GM23338 (cell line): ENCODE data around the gene HMGN1.

Source experiments
- CREB1 ChIP-seq: fragments of 250-450 bp; sonication (Bioruptor Pico); IDR thresholded peaks from 2 replicates; pipeline ENCODE4 v1.5.0; 2020; ENCODE audit warnings: low read depth, mild to moderate bottlenecking, moderate library complexity
- EZH2 ChIP-seq: fragments of 200-600 bp; sonication (generic); IDR thresholded peaks from one replicate; pipeline ENCODE4 v1.8.0; 2017; ENCODE audit warnings: antibody characterized with exemption, mild to moderate bottlenecking, low read depth; ENCODE audit not compliant: unreplicated experiment
- EZH2phosphoT487 ChIP-seq: fragments of 200-600 bp; sonication (generic); IDR thresholded peaks from one replicate; pipeline ENCODE4 v1.8.1; 2018; ENCODE audit warnings: antibody characterized with exemption; ENCODE audit not compliant: unreplicated experiment
- JUNB ChIP-seq: IDR thresholded peaks from one replicate; pipeline ENCODE4 v1.6.1; 2016; ENCODE audit warnings: antibody characterized with exemption; ENCODE audit not compliant: unreplicated experiment
- NANOG ChIP-seq: IDR thresholded peaks from 2 replicates; pipeline ENCODE4 v1.6.1; 2016; ENCODE audit warnings: antibody characterized with exemption, borderline replicate concordance
- POLR2AphosphoS5 ChIP-seq: IDR thresholded peaks from 2 replicates; pipeline ENCODE4 v1.6.1; 2016; ENCODE audit warnings: antibody characterized with exemption, low read depth
- STAT1 ChIP-seq: IDR thresholded peaks from one replicate; pipeline ENCODE4 v1.6.1; 2016; ENCODE audit warnings: antibody characterized with exemption; ENCODE audit not compliant: unreplicated experiment
- ZNF114 ChIP-seq: fragments of 250-450 bp; sonication (Bioruptor Pico); IDR thresholded peaks from 2 replicates; pipeline ENCODE4 v1.5.0; 2020; ENCODE audit warnings: mild to moderate bottlenecking, moderate library complexity
- ZNF331 ChIP-seq: fragments of 250-450 bp; sonication (Bioruptor Pico); IDR thresholded peaks from 2 replicates; pipeline ENCODE4 v1.5.0; 2020; ENCODE audit warnings: low read depth, mild to moderate bottlenecking, moderate library complexity
- TF ChIP-seq, protein P1 (sequence below), 2 experiments: fragments of 200-600 bp in 1 of 2; sonication (generic) in 1 of 2; conservative IDR thresholded peaks; 2 replicates each; pipeline versions ENCODE4 v1.5.1 to v1.6.1; 2016 to 2017; ENCODE audit warnings: antibody characterized with exemption in 2 of 2, low read depth in 2 of 2, mild to moderate bottlenecking in 2 of 2, moderate library complexity in 1 of 2
- TF ChIP-seq, protein P2 (sequence below): IDR thresholded peaks from one replicate; pipeline ENCODE4 v1.6.1; 2018; ENCODE audit warnings: antibody characterized with exemption; ENCODE audit not compliant: unreplicated experiment
- TF ChIP-seq, protein P3 (sequence below): fragments of 250-450 bp; sonication (Bioruptor Pico); IDR thresholded peaks from 2 replicates; pipeline ENCODE4 v1.5.0; 2020; ENCODE audit warnings: mild to moderate bottlenecking, moderate library complexity

DNA sequence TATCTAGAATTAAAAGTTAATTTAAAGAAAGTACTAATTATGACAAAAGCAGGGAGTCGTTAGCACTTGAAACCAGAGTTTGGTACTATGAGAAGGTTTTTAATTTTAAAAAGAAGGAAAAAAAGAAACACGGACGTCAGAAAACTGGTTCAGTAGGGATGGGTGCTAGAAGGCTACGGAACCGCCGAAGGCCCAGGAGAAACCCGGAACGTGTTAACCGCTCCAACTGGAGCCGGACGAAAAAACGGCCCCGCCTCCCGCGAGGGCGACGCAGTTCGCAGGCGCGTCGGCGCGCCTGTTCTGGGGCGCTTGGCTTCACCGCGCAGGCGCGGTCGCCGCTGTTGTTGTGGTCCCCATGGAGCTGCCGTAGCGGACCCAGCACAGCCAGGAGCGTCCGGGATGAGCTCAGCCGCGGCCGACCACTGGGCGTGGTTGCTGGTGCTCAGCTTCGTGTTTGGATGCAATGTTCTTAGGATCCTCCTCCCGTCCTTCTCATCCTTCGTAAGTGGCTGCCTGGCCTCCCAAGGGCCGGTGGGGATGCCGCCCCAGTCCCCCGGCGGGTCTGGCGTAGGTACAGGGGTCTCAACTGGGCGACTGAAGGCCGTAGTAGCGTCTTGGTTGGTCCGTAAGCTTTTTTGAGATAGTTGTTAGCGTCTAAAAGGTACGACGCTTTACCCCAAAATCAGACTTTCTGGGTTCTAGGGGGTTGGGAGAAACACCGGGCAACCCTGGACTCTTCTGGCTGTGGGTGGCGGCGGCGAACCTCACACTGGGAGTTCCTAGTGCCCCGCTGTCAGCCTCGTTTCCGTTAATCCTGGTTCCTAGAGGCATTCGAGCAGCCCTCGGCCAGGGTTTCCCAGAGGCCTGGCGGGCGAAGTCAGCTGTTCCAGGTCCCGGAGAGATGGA, 31.4 kb upstream of the HMGN1 start:
- TF ChIP-seq, protein P1, sequence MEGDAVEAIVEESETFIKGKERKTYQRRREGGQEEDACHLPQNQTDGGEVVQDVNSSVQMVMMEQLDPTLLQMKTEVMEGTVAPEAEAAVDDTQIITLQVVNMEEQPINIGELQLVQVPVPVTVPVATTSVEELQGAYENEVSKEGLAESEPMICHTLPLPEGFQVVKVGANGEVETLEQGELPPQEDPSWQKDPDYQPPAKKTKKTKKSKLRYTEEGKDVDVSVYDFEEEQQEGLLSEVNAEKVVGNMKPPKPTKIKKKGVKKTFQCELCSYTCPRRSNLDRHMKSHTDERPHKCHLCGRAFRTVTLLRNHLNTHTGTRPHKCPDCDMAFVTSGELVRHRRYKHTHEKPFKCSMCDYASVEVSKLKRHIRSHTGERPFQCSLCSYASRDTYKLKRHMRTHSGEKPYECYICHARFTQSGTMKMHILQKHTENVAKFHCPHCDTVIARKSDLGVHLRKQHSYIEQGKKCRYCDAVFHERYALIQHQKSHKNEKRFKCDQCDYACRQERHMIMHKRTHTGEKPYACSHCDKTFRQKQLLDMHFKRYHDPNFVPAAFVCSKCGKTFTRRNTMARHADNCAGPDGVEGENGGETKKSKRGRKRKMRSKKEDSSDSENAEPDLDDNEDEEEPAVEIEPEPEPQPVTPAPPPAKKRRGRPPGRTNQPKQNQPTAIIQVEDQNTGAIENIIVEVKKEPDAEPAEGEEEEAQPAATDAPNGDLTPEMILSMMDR (conservative IDR thresholded peaks at IDR 0.05; ENCODE audit: low read depth in 2 of 2), result no peak
- TF ChIP-seq EZH2 (no peak), NANOG (no peak), ZNF331 (CRISPR knock-in tag) (no peak), POLR2AphosphoS5 (peak; percentile 63), EZH2phosphoT487 (no peak), ZNF114 (CRISPR knock-in tag) (no peak), JUNB (no peak), STAT1 (no peak), CREB1 (CRISPR knock-in tag) (peak; percentile 77)
- TF ChIP-seq, protein P2, sequence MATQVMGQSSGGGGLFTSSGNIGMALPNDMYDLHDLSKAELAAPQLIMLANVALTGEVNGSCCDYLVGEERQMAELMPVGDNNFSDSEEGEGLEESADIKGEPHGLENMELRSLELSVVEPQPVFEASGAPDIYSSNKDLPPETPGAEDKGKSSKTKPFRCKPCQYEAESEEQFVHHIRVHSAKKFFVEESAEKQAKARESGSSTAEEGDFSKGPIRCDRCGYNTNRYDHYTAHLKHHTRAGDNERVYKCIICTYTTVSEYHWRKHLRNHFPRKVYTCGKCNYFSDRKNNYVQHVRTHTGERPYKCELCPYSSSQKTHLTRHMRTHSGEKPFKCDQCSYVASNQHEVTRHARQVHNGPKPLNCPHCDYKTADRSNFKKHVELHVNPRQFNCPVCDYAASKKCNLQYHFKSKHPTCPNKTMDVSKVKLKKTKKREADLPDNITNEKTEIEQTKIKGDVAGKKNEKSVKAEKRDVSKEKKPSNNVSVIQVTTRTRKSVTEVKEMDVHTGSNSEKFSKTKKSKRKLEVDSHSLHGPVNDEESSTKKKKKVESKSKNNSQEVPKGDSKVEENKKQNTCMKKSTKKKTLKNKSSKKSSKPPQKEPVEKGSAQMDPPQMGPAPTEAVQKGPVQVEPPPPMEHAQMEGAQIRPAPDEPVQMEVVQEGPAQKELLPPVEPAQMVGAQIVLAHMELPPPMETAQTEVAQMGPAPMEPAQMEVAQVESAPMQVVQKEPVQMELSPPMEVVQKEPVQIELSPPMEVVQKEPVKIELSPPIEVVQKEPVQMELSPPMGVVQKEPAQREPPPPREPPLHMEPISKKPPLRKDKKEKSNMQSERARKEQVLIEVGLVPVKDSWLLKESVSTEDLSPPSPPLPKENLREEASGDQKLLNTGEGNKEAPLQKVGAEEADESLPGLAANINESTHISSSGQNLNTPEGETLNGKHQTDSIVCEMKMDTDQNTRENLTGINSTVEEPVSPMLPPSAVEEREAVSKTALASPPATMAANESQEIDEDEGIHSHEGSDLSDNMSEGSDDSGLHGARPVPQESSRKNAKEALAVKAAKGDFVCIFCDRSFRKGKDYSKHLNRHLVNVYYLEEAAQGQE, result no peak
- TF ChIP-seq, protein P3, sequence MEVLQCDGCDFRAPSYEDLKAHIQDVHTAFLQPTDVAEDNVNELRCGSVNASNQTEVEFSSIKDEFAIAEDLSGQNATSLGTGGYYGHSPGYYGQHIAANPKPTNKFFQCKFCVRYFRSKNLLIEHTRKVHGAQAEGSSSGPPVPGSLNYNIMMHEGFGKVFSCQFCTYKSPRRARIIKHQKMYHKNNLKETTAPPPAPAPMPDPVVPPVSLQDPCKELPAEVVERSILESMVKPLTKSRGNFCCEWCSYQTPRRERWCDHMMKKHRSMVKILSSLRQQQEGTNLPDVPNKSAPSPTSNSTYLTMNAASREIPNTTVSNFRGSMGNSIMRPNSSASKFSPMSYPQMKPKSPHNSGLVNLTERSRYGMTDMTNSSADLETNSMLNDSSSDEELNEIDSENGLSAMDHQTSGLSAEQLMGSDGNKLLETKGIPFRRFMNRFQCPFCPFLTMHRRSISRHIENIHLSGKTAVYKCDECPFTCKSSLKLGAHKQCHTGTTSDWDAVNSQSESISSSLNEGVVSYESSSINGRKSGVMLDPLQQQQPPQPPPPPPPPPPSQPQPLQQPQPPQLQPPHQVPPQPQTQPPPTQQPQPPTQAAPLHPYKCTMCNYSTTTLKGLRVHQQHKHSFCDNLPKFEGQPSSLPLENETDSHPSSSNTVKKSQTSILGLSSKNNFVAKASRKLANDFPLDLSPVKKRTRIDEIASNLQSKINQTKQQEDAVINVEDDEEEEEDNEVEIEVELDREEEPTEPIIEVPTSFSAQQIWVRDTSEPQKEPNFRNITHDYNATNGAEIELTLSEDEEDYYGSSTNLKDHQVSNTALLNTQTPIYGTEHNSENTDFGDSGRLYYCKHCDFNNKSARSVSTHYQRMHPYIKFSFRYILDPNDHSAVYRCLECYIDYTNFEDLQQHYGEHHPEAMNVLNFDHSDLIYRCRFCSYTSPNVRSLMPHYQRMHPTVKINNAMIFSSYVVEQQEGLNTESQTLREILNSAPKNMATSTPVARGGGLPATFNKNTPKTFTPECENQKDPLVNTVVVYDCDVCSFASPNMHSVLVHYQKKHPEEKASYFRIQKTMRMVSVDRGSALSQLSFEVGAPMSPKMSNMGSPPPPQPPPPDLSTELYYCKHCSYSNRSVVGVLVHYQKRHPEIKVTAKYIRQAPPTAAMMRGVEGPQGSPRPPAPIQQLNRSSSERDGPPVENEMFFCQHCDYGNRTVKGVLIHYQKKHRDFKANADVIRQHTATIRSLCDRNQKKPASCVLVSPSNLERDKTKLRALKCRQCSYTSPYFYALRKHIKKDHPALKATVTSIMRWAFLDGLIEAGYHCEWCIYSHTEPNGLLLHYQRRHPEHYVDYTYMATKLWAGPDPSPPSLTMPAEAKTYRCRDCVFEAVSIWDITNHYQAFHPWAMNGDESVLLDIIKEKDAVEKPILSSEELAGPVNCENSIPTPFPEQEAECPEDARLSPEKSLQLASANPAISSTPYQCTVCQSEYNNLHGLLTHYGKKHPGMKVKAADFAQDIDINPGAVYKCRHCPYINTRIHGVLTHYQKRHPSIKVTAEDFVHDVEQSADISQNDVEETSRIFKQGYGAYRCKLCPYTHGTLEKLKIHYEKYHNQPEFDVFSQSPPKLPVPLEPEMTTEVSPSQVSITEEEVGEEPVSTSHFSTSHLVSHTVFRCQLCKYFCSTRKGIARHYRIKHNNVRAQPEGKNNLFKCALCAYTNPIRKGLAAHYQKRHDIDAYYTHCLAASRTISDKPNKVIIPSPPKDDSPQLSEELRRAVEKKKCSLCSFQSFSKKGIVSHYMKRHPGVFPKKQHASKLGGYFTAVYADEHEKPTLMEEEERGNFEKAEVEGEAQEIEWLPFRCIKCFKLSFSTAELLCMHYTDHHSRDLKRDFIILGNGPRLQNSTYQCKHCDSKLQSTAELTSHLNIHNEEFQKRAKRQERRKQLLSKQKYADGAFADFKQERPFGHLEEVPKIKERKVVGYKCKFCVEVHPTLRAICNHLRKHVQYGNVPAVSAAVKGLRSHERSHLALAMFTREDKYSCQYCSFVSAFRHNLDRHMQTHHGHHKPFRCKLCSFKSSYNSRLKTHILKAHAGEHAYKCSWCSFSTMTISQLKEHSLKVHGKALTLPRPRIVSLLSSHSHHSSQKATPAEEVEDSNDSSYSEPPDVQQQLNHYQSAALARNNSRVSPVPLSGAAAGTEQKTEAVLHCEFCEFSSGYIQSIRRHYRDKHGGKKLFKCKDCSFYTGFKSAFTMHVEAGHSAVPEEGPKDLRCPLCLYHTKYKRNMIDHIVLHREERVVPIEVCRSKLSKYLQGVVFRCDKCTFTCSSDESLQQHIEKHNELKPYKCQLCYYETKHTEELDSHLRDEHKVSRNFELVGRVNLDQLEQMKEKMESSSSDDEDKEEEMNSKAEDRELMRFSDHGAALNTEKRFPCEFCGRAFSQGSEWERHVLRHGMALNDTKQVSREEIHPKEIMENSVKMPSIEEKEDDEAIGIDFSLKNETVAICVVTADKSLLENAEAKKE (CRISPR knock-in tag), result no peak
